Cerebellar cortex (tissue), 1 donor: ENCODE data around the gene SREBF1.

Experiments
- DNase-seq: peaks from one replicate; pipeline ENCODE4 v3.0.0-alpha.2; 2015; ENCODE audit warnings: low spot score

Gene SREBF1

GRCh38 chr17:17840751-17841591 lies 4.2 kb upstream of the SREBF1 start:
- peak; percentile 58 for DNase-seq

GRCh38 chr17:17839791-17840707 lies 3.3 kb upstream of the SREBF1 start:
- DNase-seq, result peak; percentile 85

- DNase-seq, result peak; percentile 78
These were observed 1.5 kb upstream of the SREBF1 start for GRCh38 chr17:17837966-17838962.

- peak; percentile 77 for DNase-seq
These were observed 615 bp upstream of the SREBF1 start for GRCh38 chr17:17837380-17837821.

- peak; percentile 98 for DNase-seq
These were observed 452 bp downstream of the SREBF1 start for GRCh38 chr17:17836250-17836817.

GRCh38 chr17:17835415-17836249 lies 1.2 kb downstream of the SREBF1 start:
- DNase-seq, result no peak

GRCh38 chr17:17834974-17835373 lies 1.8 kb downstream of the SREBF1 start:
- no peak for DNase-seq

- no peak for DNase-seq
These were observed 3.0 kb downstream of the SREBF1 start for GRCh38 chr17:17833658-17834357.

- no peak for DNase-seq
These were observed 4.8 kb downstream of the SREBF1 start for GRCh38 chr17:17832032-17832363.

GRCh38 chr17:17831208-17832031 lies 5.4 kb downstream of the SREBF1 start:
- DNase-seq, result no peak

GRCh38 chr17:17830740-17831207 lies 6.0 kb downstream of the SREBF1 start:
- DNase-seq, result no peak

GRCh38 chr17:17830269-17830567 lies 6.6 kb downstream of the SREBF1 start:
- DNase-seq, result no peak

- no peak for DNase-seq
These were observed 8.8 kb downstream of the SREBF1 start for GRCh38 chr17:17827826-17828621.

GRCh38 chr17:17826942-17827785 lies 9.6 kb downstream of the SREBF1 start:
- no peak for DNase-seq

- DNase-seq, result no peak
These were observed 10.5 kb downstream of the SREBF1 start for GRCh38 chr17:17826342-17826713.

GRCh38 chr17:17824783-17825614 lies 11.8 kb downstream of the SREBF1 start:
- DNase-seq, result peak; percentile 50
